ENCODE results near the gene AFF3.

GRCh38 chr2:99961196-99961913 lies 181.0 kb downstream of the AFF3 start:
- TF ChIP-seq CTCF (IDR thresholded peaks at IDR 0.05) (no peak), EP300 (IDR thresholded peaks at IDR 0.05) (no peak)
